ENCODE measurements around the gene YPEL2.

GRCh38 chr17:59434429-59434828 is 103.0 kb downstream of the YPEL2 start:
- TF ChIP-seq CTCF (IDR thresholded peaks at IDR 0.05; ENCODE audit: low read depth, low read length) (no peak), EZH2phosphoT487 (IDR thresholded peaks at IDR 0.05; ENCODE audit: low read depth) (no peak)

Data from OCI-LY3 (cell line).